ENCODE measurements around the gene DNAJC18.

- no peak for TF ChIP-seq POLR2A (IDR thresholded peaks at IDR 0.05)
- TF ChIP-seq CTCF (IDR thresholded peaks at IDR 0.05): no peak
Observed at GRCh38 chr5:139453683-139454567, 14.6 kb upstream of the DNAJC18 start.
